GM21723 (cell line): Measurements from ENCODE around the gene OR10H5.
"Not testable (repeated sequence)": the region's sequence is repeated elsewhere in the genome, so short reads cannot be mapped to it uniquely, and the experiment has no call there.

Experiments
- ATAC-seq: cut with Tn5 transposase; IDR thresholded peaks from one replicate; pipeline ENCODE4 v1.9.1; 2021; ENCODE audit warnings: mild to moderate bottlenecking, moderate library complexity; ENCODE audit not compliant: unreplicated experiment

Gene OR10H5

DNA sequence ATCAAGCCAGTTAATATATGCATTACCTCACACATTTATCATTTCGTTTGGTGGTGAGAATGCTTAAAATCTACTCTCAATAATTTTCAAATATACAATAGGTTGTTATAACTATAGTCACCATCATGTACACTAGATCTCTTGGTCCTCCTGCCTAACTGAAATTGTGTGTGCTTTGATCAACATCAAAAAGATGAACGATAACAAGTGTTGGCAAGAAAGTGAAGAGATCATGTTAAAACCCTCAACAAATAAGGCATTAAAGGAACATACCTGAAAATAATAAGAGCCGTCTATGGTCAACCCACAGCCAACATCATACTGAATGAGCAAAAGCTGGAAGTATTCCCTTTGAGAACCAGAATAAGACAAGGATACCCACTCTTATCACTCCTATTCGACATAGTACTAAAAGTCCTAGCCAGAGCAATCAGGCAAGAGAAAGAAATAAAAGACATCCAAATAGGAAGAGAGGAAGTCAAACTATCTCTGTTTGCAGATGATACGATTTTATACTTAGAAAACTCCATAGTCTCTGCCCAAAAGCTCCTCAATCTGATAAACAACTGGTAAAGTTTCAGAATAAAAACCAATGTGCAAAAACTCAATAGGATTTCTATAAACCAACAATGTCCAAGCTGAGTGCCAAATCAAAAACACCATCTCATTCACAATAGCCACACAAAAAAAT is 55.9 kb downstream of the OR10H5 start:
- no peak for ATAC-seq

DNA sequence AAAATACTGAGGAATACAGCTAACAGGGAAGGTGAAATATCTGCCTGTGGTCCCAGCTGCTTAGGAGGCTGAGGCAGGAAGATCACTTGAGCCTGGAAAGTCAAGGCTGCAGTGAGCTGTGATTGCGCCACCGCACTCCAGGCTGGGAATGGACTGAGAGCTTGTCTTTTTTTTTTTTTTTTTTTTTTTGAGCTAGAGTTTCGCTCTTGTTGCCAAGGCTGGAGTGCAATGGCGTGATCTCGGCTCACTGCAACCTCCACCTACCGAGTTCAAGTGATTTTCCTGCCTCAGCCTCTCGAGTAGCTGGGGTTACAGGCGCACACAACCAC is 56.4 kb downstream of the OR10H5 start:
- ATAC-seq: not testable (repeated sequence)

DNA sequence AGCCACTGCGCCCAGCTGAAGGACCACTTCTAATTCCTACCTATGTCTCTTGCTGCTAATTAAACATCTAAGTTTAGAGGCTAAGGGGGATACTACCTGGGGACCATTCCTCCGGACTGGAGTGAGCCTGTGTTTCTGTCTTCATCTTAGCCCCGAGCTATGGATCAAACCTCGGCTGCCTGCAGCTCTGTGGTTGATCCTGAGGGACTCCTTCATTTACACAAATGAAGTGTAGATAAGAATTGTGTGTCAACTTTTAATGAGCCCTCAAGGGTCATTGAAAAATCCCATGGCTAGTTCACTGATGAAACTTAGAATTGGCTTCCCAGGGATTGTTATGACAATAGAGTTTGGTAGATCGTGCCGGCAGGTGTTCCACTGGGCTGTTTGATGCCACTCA is 59.5 kb downstream of the OR10H5 start:
- ATAC-seq: no peak

DNA sequence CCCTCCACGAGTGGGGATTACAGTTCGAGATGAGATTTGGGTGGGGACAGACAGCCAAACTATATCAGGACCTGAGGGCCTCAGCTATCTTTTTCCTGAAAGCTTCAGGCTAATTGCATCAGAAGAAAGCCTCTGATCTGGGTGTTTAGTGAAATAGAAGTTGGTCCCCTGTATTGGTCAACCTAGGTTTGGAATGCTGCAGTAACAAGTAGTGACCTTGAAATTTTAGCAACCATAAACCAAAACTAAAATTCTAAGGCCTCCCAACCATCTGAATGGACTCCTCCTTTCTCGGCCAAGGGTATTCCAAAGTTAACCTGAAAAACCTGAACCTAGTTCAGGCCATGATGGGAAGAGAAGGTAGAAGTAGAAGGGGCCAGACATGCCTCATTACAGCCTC is 62.9 kb downstream of the OR10H5 start:
- no peak for ATAC-seq
